HG02885 (cell line): ENCODE measurements around the gene PIGH.
"Not testable (repeated sequence)": the region's sequence is repeated elsewhere in the genome, so short reads cannot be mapped to it uniquely, and the experiment has no call there.

Experiments used
- ATAC-seq: cut with Tn5 transposase; IDR thresholded peaks from one replicate; pipeline ENCODE4 v1.9.1; 2021; ENCODE audit warnings: mild to moderate bottlenecking; ENCODE audit not compliant: unreplicated experiment, poor library complexity

The PIGH gene

GRCh38 chr14:67555518-67556090 is 44.5 kb downstream of the PIGH start:
- no peak for ATAC-seq

GRCh38 chr14:67554341-67554740 is 45.7 kb downstream of the PIGH start:
- no peak for ATAC-seq

GRCh38 chr14:67553547-67553946 is 46.5 kb downstream of the PIGH start:
- ATAC-seq: no peak

- ATAC-seq: no peak
Measured at GRCh38 chr14:67551940-67552339, 48.1 kb downstream of the PIGH start.

GRCh38 chr14:67551123-67551522 is 48.9 kb downstream of the PIGH start:
- ATAC-seq: no peak

- ATAC-seq: no peak
Measured at GRCh38 chr14:67549734-67550133, 50.3 kb downstream of the PIGH start.

GRCh38 chr14:67547224-67547780 is 52.8 kb downstream of the PIGH start:
- no peak for ATAC-seq

GRCh38 chr14:67544590-67544989 is 55.5 kb downstream of the PIGH start:
- ATAC-seq: no peak

GRCh38 chr14:67542620-67543019 is 57.4 kb downstream of the PIGH start:
- ATAC-seq: not testable (repeated sequence)

- ATAC-seq: no peak
Measured at GRCh38 chr14:67541448-67542387, 58.4 kb downstream of the PIGH start.
